Glutamatergic neuron (in vitro differentiated cells): ENCODE measurements around the gene SELENOP. TPM values are rescaled to one million over a fixed set of nuclear protein-coding genes. Genes with fewer than 3 reads are reported as not detected.

Experiments used
- DNase-seq: peaks from one replicate; pipeline ENCODE4 v3.0.0; 2022
- H3K27ac Mint-ChIP-seq: one replicate; pipeline ENCODE4 v1.8.0; 2020; ENCODE audit warnings: mild to moderate bottlenecking, mixed read lengths, inconsistent platforms; ENCODE audit not compliant: unreplicated experiment
- H3K27me3 Mint-ChIP-seq: one replicate; pipeline ENCODE4 v1.8.0; 2020; ENCODE audit warnings: mild to moderate bottlenecking, moderate library complexity, mixed read lengths, inconsistent platforms; ENCODE audit not compliant: unreplicated experiment
- H3K36me3 Mint-ChIP-seq: one replicate; pipeline ENCODE4 v1.8.0; 2020; ENCODE audit warnings: mild to moderate bottlenecking, mixed read lengths, inconsistent platforms; ENCODE audit not compliant: unreplicated experiment
- H3K4me1 Mint-ChIP-seq: one replicate; pipeline ENCODE4 v1.8.0; 2020; ENCODE audit warnings: mild to moderate bottlenecking, low read depth, mixed read lengths, inconsistent platforms; ENCODE audit not compliant: unreplicated experiment
- H3K4me3 Mint-ChIP-seq: one replicate; pipeline ENCODE4 v1.8.0; 2020; ENCODE audit warnings: mild to moderate bottlenecking, mixed read lengths, inconsistent platforms; ENCODE audit not compliant: unreplicated experiment
- H3K9me3 Mint-ChIP-seq: one replicate; pipeline ENCODE4 v1.8.0; 2020; ENCODE audit warnings: mild to moderate bottlenecking, moderate library complexity, mixed read lengths, inconsistent platforms; ENCODE audit not compliant: unreplicated experiment
- long read RNA-seq: library from polyadenylated mRNA; unstranded; transcript quantifications from one replicate; pipeline ENCODE4 v2.0.0, GENCODE V29; 2020; ENCODE audit not compliant: unreplicated experiment
- total RNA-seq: library from RNA; stranded (reverse); fragmentation: NEBNext Ultra II Directional; extraction: Animal tissue kit (Norgen Biotek cat#: 25700); gene quantifications from one replicate; pipeline ENCODE4 v1.2.1, GENCODE V29; 2021; ENCODE audit not compliant: unreplicated experiment
- TF ChIP-seq, protein P1 (sequence below): fragments of 200-600 bp; sonication (generic); IDR thresholded peaks from one replicate; pipeline ENCODE4 v1.5.0; 2021; ENCODE audit not compliant: partially characterized antibody, unreplicated experiment

The SELENOP gene, protein sequence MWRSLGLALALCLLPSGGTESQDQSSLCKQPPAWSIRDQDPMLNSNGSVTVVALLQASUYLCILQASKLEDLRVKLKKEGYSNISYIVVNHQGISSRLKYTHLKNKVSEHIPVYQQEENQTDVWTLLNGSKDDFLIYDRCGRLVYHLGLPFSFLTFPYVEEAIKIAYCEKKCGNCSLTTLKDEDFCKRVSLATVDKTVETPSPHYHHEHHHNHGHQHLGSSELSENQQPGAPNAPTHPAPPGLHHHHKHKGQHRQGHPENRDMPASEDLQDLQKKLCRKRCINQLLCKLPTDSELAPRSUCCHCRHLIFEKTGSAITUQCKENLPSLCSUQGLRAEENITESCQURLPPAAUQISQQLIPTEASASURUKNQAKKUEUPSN
- total RNA-seq = 0.61 TPM
- long read RNA-seq = 0 reads

DNA sequence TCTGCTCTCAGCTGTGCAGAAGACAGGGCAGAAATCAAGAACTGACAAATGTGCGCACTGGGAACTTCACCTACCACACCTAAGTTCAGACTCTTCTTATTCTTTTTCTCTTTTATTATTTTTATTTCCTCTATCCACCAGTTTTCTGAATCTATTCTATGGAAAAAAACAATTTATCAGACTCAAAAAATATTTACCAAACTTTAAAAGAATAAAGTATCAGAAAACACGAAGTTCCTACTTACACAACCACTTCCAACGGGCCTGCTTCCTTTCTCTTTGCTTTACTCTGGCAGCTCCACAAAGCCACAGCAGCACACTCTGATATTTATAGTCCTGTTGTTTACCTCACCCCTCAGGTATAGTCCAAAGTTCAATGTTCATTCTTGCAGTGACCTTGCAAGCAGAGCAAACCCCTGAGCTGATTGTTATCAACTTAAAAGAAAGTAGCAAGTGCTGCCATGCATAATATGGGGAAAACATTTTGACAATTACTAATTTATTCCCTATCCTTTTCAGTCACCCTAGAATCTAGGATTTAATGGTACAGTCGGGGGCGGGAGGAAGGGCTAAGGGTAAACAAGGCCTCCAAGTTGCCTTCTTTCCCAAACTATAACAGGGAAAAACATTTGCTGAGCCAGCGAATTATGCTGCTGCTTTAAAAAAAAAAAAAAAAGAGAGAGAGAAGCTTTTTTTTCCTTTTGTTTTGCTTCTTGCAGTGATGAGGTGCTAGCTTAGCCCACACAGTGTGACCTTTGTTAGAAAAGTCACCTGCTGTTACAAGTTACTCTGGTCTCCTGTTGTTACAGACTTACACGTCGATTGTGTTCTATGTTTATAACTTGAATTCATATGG lies at the start of gene SELENOP:
Gene SELENOP (minus strand): TSS at position 302 of the 856 bp plus-strand sequence. CDS start 3,539 bp downstream, outside the sequence.
- H3K4me3 Mint-ChIP-seq = no peak within 1 kb of the TSS
- no peaks in the 10 kb centered on the region for H3K4me1 Mint-ChIP-seq
- TF ChIP-seq, protein P1, sequence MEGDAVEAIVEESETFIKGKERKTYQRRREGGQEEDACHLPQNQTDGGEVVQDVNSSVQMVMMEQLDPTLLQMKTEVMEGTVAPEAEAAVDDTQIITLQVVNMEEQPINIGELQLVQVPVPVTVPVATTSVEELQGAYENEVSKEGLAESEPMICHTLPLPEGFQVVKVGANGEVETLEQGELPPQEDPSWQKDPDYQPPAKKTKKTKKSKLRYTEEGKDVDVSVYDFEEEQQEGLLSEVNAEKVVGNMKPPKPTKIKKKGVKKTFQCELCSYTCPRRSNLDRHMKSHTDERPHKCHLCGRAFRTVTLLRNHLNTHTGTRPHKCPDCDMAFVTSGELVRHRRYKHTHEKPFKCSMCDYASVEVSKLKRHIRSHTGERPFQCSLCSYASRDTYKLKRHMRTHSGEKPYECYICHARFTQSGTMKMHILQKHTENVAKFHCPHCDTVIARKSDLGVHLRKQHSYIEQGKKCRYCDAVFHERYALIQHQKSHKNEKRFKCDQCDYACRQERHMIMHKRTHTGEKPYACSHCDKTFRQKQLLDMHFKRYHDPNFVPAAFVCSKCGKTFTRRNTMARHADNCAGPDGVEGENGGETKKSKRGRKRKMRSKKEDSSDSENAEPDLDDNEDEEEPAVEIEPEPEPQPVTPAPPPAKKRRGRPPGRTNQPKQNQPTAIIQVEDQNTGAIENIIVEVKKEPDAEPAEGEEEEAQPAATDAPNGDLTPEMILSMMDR = no peak
- H3K9me3 Mint-ChIP-seq = no peaks in the 10 kb centered on the region
- H3K27ac Mint-ChIP-seq = no peak within 1 kb of the TSS
- no peaks in the 10 kb centered on the region for H3K36me3 Mint-ChIP-seq
- H3K27me3 Mint-ChIP-seq = no peaks in the 10 kb centered on the region
- no peak for DNase-seq

- DNase-seq = no peak
- Mint-ChIP-seq H3K9me3 (peaks cover 3% of the 10 kb centered on the region), H3K36me3 (no peaks in the 10 kb centered on the region), H3K4me1 (no peaks in the 10 kb centered on the region), H3K27me3 (no peaks in the 10 kb centered on the region), H3K27ac (no peak overlapping the region), H3K4me3 (no peak overlapping the region)
- TF ChIP-seq, protein P1 = no peak
Observed at GRCh38 chr5:42858687-42859086, 47.0 kb upstream of the SELENOP start.

DNA sequence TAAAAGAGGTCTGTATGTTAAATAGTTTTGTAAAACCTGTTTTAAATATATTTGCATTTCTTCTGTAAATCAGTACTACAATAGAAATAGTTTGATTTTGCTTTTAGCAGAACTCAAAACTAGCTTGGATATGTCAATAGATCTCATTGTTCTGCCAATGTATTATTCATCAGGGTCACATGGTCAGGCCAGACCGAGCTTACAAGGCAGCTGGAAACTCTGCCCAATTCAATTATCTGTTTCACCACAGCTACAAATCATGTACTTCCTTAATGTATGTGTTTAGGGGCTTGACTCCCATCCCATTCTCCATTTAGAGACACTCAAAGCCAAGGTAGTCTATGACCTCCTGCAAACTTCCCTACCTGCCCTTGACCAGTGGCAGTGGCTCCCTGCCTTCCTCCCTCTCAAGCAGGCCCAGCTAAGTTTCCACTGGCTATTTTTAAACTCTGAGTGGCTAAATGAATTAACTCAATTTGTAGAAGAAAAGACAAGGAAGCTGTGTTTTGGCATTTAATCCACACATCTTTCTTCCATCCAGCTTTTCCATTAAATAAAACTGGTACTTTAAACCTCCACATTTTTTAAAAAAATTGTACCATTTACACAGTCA lies 46.4 kb upstream of the SELENOP start:
- TF ChIP-seq, protein P1 = no peak
- Mint-ChIP-seq H3K4me3 (no peak overlapping the region), H3K27me3 (no peaks in the 10 kb centered on the region), H3K27ac (no peak overlapping the region), H3K36me3 (no peaks in the 10 kb centered on the region), H3K4me1 (no peaks in the 10 kb centered on the region), H3K9me3 (peaks cover 3% of the 10 kb centered on the region)
- no peak for DNase-seq

- TF ChIP-seq, protein P1 = no peak
- Mint-ChIP-seq H3K4me1 (no peaks in the 10 kb centered on the region), H3K27ac (no peak overlapping the region), H3K4me3 (no peak overlapping the region), H3K36me3 (no peaks in the 10 kb centered on the region), H3K27me3 (no peaks in the 10 kb centered on the region), H3K9me3 (no peaks in the 10 kb centered on the region)
- DNase-seq = no peak
Observed at GRCh38 chr5:42855811-42856210, 44.1 kb upstream of the SELENOP start.
